Amygdala (tissue), 56 donors: Measurements from ENCODE around the gene RHBDL3.
A peak's percentile ranks its signal among the peaks of the same experiment; 100 is the strongest.
"Not testable (repeated sequence)": the region's sequence is repeated elsewhere in the genome, so short reads cannot be mapped to it uniquely, and the experiment has no call there.

Experiments
- DNase-seq, 56 donors: peaks; one replicate each; lab custom pipeline; 2025; lab: John Stamatoyannopoulos, UW

Gene RHBDL3

GRCh38 chr17:32350666-32351418, 85.2 kb downstream of the RHBDL3 start:
- peak in 2 of 56 donors; percentile 18 to 29 for DNase-seq

GRCh38 chr17:32352734-32353133, 87.1 kb downstream of the RHBDL3 start:
- not testable (repeated sequence) for DNase-seq

- DNase-seq: no peak
Observed at GRCh38 chr17:32355649-32356377, 90.2 kb downstream of the RHBDL3 start.

GRCh38 chr17:32356378-32356743, 90.7 kb downstream of the RHBDL3 start:
- DNase-seq: no peak

- DNase-seq: no peak
Observed at GRCh38 chr17:32356750-32357149, 91.1 kb downstream of the RHBDL3 start.

- DNase-seq: no peak
Observed at GRCh38 chr17:32357615-32358014, 92.0 kb downstream of the RHBDL3 start.

GRCh38 chr17:32361270-32361669, 95.6 kb downstream of the RHBDL3 start:
- no peak for DNase-seq

GRCh38 chr17:32370426-32370825, 104.8 kb downstream of the RHBDL3 start:
- DNase-seq: no peak
